Skeletal muscle tissue (tissue), 4 donors: ENCODE results near the gene EIPR1. TPM values are rescaled to one million over a fixed set of nuclear protein-coding genes. Genes with fewer than 3 reads are reported as not detected.

ENCODE experiments used
- H3K27ac ChIP-seq: one replicate; pipeline ENCODE4 v1.7.0; 2013; ENCODE audit warnings: mild to moderate bottlenecking, low read depth, low read length, inconsistent platforms
- H3K27me3 ChIP-seq, 3 donors: one replicate each; pipeline ENCODE4 v1.7.0; 2013; ENCODE audit warnings: low read length in 3 of 3; ENCODE audit not compliant: control insufficient read depth in 3 of 3, insufficient read depth in 3 of 3
- H3K36me3 ChIP-seq, 3 donors: one replicate each; pipeline ENCODE4 v1.7.0; 2013; ENCODE audit warnings: low read length in 3 of 3; ENCODE audit not compliant: control insufficient read depth in 3 of 3, insufficient read depth in 3 of 3
- H3K4me1 ChIP-seq, 3 donors: one replicate each; pipeline ENCODE4 v1.7.0; 2013; ENCODE audit warnings: low read length in 3 of 3, mild to moderate bottlenecking in 3 of 3; ENCODE audit not compliant: control insufficient read depth in 3 of 3, insufficient read depth in 3 of 3
- H3K4me3 ChIP-seq, 3 donors: one replicate each; pipeline ENCODE4 v1.7.0; 2013; ENCODE audit warnings: low read length in 3 of 3
- H3K9ac ChIP-seq, 3 donors: one replicate each; pipeline ENCODE4 v1.7.0; 2013; ENCODE audit warnings: low read length in 3 of 3, mild to moderate bottlenecking in 3 of 3, moderate library complexity in 2 of 3, low read depth in 1 of 3
- H3K9me3 ChIP-seq, 3 donors: one replicate each; pipeline ENCODE4 v1.7.0; 2013; ENCODE audit warnings: low read length in 3 of 3; ENCODE audit not compliant: control insufficient read depth in 3 of 3
- total RNA-seq: library from RNA; depleted of rRNA; stranded (reverse); fragments of >200 nt; gene quantifications from one replicate; pipeline ENCODE4 v1.2.3, GENCODE V29; 2014
- donor health status: Osteomylitis.

Gene EIPR1
- total RNA-seq, 1 donor from 2014 or later: 12.0 TPM

- H3K4me1 ChIP-seq: no peaks in the 10 kb centered on the region
- peaks cover 0 to 8% (median 4%) of the 10 kb centered on the region in 3 donors for H3K27me3 ChIP-seq
- H3K4me3 ChIP-seq: no peak overlapping the region
- H3K9me3 ChIP-seq: no peaks in the 10 kb centered on the region
- no peaks in the 10 kb centered on the region for H3K36me3 ChIP-seq
- no peak overlapping the region for H3K9ac ChIP-seq
- H3K27ac ChIP-seq: no peak overlapping the region
Measured at GRCh38 chr2:3151153-3151918, 226.3 kb downstream of the EIPR1 start.

DNA sequence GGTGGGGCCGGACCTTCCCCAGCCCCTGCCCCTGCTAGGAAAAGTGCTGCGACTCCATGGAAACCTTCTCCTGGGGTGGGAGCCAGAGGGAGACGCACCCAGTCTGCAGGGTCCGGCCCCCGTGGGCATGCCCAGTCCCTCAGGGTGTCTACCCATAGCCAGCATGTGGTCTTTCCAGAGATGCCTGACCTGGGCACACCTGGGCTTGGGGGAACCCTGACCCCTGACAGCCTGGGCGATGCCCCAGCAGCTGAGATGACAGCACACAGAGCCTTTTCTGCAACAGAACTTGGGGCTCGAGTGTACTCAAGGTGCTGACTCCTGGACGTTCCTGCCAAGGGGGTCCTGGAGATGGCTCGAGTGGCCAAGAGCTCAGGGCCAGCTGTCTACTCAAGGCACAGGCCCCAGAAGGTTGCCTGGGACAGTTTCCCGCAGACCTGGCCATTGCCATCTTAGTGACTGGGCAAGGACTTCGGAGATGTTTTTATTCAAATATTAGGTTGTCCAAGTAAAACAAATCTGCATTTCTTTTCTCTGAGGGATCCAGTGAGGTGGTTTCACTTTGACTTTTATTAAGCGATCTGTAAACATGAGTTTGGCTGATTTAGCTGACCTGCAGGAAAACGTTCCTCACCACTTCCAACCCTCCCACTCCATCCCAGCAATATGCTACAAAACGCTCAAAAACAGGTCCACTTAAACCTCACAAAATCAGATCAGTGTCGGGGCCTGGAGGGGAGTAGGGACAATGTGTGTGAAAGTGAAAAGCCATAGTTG is 228.0 kb downstream of the EIPR1 start:
- Histone ChIP-seq H3K36me3 (no peaks in the 10 kb centered on the region), H3K27me3 (peaks cover 0 to 8% (median 4%) of the 10 kb centered on the region in 3 donors), H3K9me3 (no peaks in the 10 kb centered on the region)

DNA sequence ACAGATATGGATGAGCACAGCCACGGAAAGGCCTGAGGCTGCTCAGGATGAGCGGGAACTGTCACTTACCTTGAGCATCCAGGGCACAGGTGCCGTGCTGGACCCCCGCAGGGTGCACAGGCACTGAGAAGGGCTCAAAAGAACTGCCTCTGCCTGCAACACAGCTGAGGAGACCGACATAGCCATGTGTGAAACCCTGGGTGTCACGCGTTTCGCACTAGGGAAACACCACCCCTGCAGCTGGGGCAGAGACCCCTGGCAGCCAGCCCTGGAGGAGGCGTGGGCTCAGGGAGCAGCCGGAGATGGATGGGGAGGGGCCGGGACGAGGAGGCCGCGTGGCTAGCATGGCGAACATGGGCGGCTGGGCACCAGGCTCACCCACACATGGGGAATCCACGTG is 228.9 kb downstream of the EIPR1 start:
- Histone ChIP-seq H3K9me3 (no peaks in the 10 kb centered on the region), H3K4me3 (no peak overlapping the region), H3K27ac (no peak overlapping the region), H3K27me3 (peaks cover 0 to 8% (median 4%) of the 10 kb centered on the region in 3 donors), H3K4me1 (no peaks in the 10 kb centered on the region), H3K36me3 (no peaks in the 10 kb centered on the region), H3K9ac (no peak overlapping the region)

More for the DNA sequence above, 228.0 kb downstream of the EIPR1 start:
- no peak overlapping the region for H3K4me3 ChIP-seq
- H3K9ac ChIP-seq: no peak overlapping the region
- no peaks in the 10 kb centered on the region for H3K4me1 ChIP-seq
- H3K27ac ChIP-seq: no peak overlapping the region

- Histone ChIP-seq H3K9me3 (no peaks in the 10 kb centered on the region), H3K27me3 (peaks cover 0 to 8% (median 4%) of the 10 kb centered on the region in 3 donors), H3K36me3 (no peaks in the 10 kb centered on the region), H3K4me3 (no peak overlapping the region), H3K27ac (no peak overlapping the region), H3K9ac (no peak overlapping the region), H3K4me1 (no peaks in the 10 kb centered on the region)
Measured at GRCh38 chr2:3147651-3148530, 229.7 kb downstream of the EIPR1 start.

- Histone ChIP-seq H3K4me1 (no peaks in the 10 kb centered on the region), H3K9ac (no peak overlapping the region), H3K4me3 (no peak overlapping the region), H3K27ac (no peak overlapping the region), H3K9me3 (no peaks in the 10 kb centered on the region), H3K27me3 (peaks cover 0 to 8% (median 4%) of the 10 kb centered on the region in 3 donors), H3K36me3 (no peaks in the 10 kb centered on the region)
Measured at GRCh38 chr2:3146772-3147650, 230.6 kb downstream of the EIPR1 start.

DNA sequence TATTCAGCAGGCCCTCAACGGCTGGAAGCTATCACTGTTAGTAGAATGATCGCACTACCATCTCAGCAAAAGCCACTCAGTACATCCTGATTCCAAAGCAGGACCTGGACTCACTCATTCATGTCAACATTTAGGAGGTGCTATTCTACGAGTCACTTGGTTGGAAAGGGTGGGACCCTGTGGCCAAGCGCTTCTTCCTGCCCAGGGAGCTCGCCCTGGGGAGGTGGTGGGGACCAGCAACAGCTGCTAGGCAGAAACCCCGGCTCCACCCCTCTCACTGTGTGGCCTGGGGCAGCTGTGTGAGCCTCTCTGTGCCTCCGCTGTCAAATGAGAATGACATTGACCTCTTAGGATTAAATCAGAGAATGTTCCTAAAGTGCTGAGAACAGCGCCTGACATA is 231.4 kb downstream of the EIPR1 start:
- Histone ChIP-seq H3K4me1 (no peaks in the 10 kb centered on the region), H3K4me3 (no peak overlapping the region), H3K27me3 (peaks cover 0 to 11% (median 4%) of the 10 kb centered on the region in 3 donors), H3K27ac (no peak overlapping the region), H3K36me3 (no peaks in the 10 kb centered on the region), H3K9ac (no peak overlapping the region), H3K9me3 (no peaks in the 10 kb centered on the region)

DNA sequence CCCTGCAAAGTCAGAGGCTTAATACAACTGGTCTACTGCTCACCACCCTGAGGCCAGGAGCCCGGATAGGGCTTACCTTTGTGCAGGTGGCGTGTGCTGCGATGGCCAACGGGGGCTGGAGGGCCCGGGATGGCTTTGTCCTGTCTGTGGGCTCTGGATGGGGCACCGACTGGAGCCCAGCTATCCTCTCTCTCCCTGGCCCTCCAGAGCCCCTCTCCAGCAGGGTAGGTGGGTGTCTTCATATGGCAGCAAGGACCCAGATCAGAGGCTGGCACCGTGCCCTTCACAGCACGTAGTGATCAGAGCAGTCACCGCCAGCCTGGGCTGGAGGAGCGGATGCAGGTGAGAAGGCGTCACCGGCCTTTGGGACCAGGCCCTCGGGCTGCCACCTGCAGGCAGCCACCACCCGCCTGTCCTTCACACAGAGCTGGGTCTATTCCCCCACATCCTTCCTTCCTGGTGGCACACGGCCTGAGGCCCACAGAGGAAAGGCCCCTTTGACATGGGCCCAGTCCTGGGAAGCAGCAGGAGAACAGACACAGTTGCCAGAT is 232.1 kb downstream of the EIPR1 start:
- no peaks in the 10 kb centered on the region for H3K36me3 ChIP-seq
- no peaks in the 10 kb centered on the region for H3K9me3 ChIP-seq
- no peaks in the 10 kb centered on the region for H3K4me1 ChIP-seq
- no peak overlapping the region for H3K27ac ChIP-seq
- H3K4me3 ChIP-seq: no peak overlapping the region
- no peak overlapping the region for H3K9ac ChIP-seq
- peaks cover 0 to 11% (median 4%) of the 10 kb centered on the region in 3 donors for H3K27me3 ChIP-seq

DNA sequence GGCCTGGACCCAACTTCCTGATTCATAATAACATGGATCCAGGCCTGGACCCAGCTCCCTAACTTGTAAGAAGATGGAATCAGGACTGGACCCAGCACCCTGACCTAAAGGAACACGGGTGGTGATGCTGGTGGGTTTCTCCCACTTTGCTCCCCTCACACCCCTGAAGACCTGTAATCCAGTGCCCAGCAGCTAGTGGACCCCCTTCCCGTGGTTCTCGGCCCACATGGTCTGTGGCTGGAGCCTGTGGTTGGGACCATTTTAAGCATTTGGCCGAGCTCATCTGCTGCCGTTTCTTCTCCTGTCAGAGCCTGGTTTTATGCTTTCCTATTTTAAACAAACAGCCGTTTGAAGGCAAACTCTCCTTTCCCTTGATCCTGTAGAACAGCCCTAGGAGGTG is 232.8 kb downstream of the EIPR1 start:
- Histone ChIP-seq H3K9ac (no peak overlapping the region), H3K27ac (no peak overlapping the region), H3K9me3 (no peaks in the 10 kb centered on the region), H3K4me1 (no peaks in the 10 kb centered on the region), H3K4me3 (no peak overlapping the region), H3K27me3 (peaks cover 0 to 11% (median 4%) of the 10 kb centered on the region in 3 donors), H3K36me3 (no peaks in the 10 kb centered on the region)

DNA sequence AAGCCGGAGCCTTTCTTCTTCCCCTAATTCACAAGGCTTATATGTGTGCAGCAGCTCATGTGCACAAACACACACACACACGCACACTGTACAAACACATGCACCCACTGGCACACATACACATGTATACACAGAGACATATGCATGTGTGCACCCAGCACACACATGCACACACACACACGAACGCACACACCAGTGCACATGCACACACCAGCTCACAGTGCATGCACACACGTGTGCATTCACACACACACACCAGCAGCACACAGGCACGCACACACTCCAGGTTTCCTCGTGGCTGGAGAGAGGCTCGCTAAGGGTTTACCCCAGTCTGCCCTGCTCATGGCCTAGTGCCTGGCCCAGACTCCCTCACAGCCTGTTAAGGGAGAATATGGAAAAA is 234.0 kb downstream of the EIPR1 start:
- Histone ChIP-seq H3K27me3 (peaks cover 0 to 8% (median 0%) of the 10 kb centered on the region in 3 donors), H3K4me3 (no peak overlapping the region), H3K9ac (no peak overlapping the region), H3K27ac (no peak overlapping the region), H3K4me1 (no peaks in the 10 kb centered on the region), H3K9me3 (no peaks in the 10 kb centered on the region), H3K36me3 (no peaks in the 10 kb centered on the region)
